ENCODE measurements around the gene AKAP6. TPM values are rescaled to one million over a fixed set of nuclear protein-coding genes. Genes with fewer than 3 reads are reported as not detected.

The AKAP6 gene
- total and polyA plus RNA-seq, 2 experiments from 2014 or later: 0.38 to 0.42 TPM

GRCh38 chr14:32436993-32437392 lies 107.9 kb downstream of the AKAP6 start (continued):
- TF ChIP-seq ZNF114 (CRISPR knock-in tag; IDR thresholded peaks at IDR 0.05) (no peak), NANOG (IDR thresholded peaks at IDR 0.05; ENCODE audit: borderline replicate concordance) (no peak), ETS1 (IDR thresholded peaks at IDR 0.05) (no peak)

GRCh38 chr14:32438517-32438916 lies 109.4 kb downstream of the AKAP6 start:
- Histone ChIP-seq H3F3A (replicated peaks; ENCODE audit: low read depth) (no peaks in the 10 kb centered on the region), H3K9me2 (ENCODE audit: insufficient read depth) (peaks cover 8% of the 10 kb centered on the region), H3K4me1 (ENCODE audit: insufficient read depth) (no peaks in the 10 kb centered on the region), H3K27ac (ENCODE audit: low read depth) (no peak overlapping the region), H3K36me3 (ENCODE audit: insufficient read depth) (no peaks in the 10 kb centered on the region), H3K27me3 (ENCODE audit: insufficient read depth) (no peaks in the 10 kb centered on the region), H3K4me3 (no peak overlapping the region), H3K79me2 (replicated peaks; ENCODE audit: insufficient read depth) (no peaks in the 10 kb centered on the region), H2AFZ (no peak overlapping the region), H4K20me1 (replicated peaks; ENCODE audit: insufficient read depth) (no peaks in the 10 kb centered on the region), H3K4me2 (no peak overlapping the region)
- no peak for ATAC-seq
- DNase-seq (ENCODE audit: low spot score): no peak
- Mint-ChIP-seq H3K9me3 (peaks cover 2% of the 10 kb centered on the region; the same call in 1 of the 3 replicates), H3K4me3 (no peak overlapping the region), H3K27ac (no peak overlapping the region), H3K36me3 (ENCODE audit: low read depth) (no peaks in the 10 kb centered on the region), H3K27me3 (ENCODE audit: insufficient read depth, low read depth, poor library complexity) (no peaks in the 10 kb centered on the region), H3K4me1 (no peaks in the 10 kb centered on the region; the same call in 1 of the 3 replicates)
- TF ChIP-seq POLR2AphosphoS5 (IDR thresholded peaks at IDR 0.05; ENCODE audit: low read depth): no peak
- no peak for TF ChIP-seq ZNF331 (CRISPR knock-in tag; IDR thresholded peaks at IDR 0.05; ENCODE audit: low read depth)
- no peak for TF ChIP-seq ETS1 (IDR thresholded peaks at IDR 0.05)
- no peak for TF ChIP-seq CREB1 (CRISPR knock-in tag; IDR thresholded peaks at IDR 0.05; ENCODE audit: low read depth)
- TF ChIP-seq EZH2phosphoT487 (IDR thresholded peaks at IDR 0.05; ENCODE audit: unreplicated experiment): no peak
- no peak for TF ChIP-seq ZNF114 (CRISPR knock-in tag; IDR thresholded peaks at IDR 0.05)
- TF ChIP-seq REST (IDR thresholded peaks at IDR 0.05; ENCODE audit: unreplicated experiment): no peak
- TF ChIP-seq JUNB (IDR thresholded peaks at IDR 0.05; ENCODE audit: unreplicated experiment): no peak
- TF ChIP-seq, protein P1, sequence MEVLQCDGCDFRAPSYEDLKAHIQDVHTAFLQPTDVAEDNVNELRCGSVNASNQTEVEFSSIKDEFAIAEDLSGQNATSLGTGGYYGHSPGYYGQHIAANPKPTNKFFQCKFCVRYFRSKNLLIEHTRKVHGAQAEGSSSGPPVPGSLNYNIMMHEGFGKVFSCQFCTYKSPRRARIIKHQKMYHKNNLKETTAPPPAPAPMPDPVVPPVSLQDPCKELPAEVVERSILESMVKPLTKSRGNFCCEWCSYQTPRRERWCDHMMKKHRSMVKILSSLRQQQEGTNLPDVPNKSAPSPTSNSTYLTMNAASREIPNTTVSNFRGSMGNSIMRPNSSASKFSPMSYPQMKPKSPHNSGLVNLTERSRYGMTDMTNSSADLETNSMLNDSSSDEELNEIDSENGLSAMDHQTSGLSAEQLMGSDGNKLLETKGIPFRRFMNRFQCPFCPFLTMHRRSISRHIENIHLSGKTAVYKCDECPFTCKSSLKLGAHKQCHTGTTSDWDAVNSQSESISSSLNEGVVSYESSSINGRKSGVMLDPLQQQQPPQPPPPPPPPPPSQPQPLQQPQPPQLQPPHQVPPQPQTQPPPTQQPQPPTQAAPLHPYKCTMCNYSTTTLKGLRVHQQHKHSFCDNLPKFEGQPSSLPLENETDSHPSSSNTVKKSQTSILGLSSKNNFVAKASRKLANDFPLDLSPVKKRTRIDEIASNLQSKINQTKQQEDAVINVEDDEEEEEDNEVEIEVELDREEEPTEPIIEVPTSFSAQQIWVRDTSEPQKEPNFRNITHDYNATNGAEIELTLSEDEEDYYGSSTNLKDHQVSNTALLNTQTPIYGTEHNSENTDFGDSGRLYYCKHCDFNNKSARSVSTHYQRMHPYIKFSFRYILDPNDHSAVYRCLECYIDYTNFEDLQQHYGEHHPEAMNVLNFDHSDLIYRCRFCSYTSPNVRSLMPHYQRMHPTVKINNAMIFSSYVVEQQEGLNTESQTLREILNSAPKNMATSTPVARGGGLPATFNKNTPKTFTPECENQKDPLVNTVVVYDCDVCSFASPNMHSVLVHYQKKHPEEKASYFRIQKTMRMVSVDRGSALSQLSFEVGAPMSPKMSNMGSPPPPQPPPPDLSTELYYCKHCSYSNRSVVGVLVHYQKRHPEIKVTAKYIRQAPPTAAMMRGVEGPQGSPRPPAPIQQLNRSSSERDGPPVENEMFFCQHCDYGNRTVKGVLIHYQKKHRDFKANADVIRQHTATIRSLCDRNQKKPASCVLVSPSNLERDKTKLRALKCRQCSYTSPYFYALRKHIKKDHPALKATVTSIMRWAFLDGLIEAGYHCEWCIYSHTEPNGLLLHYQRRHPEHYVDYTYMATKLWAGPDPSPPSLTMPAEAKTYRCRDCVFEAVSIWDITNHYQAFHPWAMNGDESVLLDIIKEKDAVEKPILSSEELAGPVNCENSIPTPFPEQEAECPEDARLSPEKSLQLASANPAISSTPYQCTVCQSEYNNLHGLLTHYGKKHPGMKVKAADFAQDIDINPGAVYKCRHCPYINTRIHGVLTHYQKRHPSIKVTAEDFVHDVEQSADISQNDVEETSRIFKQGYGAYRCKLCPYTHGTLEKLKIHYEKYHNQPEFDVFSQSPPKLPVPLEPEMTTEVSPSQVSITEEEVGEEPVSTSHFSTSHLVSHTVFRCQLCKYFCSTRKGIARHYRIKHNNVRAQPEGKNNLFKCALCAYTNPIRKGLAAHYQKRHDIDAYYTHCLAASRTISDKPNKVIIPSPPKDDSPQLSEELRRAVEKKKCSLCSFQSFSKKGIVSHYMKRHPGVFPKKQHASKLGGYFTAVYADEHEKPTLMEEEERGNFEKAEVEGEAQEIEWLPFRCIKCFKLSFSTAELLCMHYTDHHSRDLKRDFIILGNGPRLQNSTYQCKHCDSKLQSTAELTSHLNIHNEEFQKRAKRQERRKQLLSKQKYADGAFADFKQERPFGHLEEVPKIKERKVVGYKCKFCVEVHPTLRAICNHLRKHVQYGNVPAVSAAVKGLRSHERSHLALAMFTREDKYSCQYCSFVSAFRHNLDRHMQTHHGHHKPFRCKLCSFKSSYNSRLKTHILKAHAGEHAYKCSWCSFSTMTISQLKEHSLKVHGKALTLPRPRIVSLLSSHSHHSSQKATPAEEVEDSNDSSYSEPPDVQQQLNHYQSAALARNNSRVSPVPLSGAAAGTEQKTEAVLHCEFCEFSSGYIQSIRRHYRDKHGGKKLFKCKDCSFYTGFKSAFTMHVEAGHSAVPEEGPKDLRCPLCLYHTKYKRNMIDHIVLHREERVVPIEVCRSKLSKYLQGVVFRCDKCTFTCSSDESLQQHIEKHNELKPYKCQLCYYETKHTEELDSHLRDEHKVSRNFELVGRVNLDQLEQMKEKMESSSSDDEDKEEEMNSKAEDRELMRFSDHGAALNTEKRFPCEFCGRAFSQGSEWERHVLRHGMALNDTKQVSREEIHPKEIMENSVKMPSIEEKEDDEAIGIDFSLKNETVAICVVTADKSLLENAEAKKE (CRISPR knock-in tag; IDR thresholded peaks at IDR 0.05): no peak
- no peak for TF ChIP-seq CTCF (conservative IDR thresholded peaks at IDR 0.05; ENCODE audit: low read depth in 2 of 2)
- no peak for TF ChIP-seq NANOG (IDR thresholded peaks at IDR 0.05; ENCODE audit: borderline replicate concordance)

Data from GM23338 (cell line).